HG03097 (cell line): Measurements from ENCODE around the gene UBE2L3.
"Not testable (repeated sequence)": the region's sequence is repeated elsewhere in the genome, so short reads cannot be mapped to it uniquely, and the experiment has no call there.

Experiments
- ATAC-seq: cut with Tn5 transposase; IDR thresholded peaks from one replicate; pipeline ENCODE4 v1.9.1; 2021; ENCODE audit not compliant: unreplicated experiment, low FRiP score

UBE2L3 gene

DNA sequence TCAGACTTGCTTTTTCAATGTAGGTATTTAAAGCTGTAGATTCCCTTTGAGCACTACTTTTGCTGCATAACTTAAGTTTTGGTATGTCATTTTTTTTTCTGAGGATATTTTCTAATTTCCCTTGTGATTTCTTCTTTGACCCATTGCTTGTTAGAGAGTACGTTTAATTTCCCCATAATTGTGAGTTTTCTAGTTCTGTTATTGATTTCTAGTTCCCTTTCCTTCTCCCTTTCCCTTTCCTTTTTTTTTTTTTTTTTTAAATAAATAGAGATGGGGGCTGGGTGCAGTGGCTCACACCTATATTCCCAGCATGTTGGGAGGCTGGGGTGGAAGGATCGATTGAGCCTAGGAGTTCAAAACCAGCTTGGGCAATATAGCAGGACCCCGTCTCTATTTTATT lies 30.8 kb downstream of the UBE2L3 start:
- ATAC-seq = no peak

DNA sequence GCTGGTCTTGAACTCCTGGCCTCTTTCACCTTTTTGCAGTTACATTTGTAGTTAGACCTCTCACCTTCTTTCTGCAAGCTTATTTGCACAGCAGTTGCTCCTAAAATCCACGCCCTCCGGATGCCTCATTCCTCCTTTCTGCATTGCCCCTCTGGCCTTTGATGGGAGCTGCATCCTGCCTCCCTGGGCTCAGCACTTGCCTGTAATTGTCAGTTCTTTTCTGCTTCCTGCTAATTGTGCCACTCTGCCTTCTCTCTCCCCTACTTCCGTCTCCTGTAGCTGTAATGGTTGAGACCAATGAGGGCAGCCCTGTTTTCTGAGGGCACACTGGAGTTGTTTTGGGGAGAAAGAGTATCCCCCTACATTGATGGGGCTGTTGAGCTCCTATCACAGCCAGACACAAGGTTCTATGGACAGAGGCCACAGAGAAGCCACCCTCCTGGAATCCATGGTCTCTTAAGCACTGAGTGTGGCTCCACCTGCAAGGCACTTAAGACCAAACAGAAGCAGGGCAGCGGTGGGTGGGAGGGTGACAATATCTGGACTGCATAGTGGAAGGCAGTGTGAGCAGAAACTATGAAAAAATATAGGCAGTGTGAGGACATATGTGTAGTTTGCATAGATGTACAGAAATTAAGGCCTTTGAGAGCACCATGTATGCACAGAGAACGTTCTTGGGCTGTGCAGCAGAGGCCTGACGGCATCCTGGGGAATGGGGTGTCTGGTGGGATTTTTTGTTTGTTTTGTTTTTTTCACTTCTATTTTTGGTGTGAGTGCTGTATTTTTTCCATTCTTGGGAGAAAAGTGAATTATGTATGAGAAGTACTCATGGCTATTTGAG lies 31.8 kb downstream of the UBE2L3 start:
- no peak for ATAC-seq

DNA sequence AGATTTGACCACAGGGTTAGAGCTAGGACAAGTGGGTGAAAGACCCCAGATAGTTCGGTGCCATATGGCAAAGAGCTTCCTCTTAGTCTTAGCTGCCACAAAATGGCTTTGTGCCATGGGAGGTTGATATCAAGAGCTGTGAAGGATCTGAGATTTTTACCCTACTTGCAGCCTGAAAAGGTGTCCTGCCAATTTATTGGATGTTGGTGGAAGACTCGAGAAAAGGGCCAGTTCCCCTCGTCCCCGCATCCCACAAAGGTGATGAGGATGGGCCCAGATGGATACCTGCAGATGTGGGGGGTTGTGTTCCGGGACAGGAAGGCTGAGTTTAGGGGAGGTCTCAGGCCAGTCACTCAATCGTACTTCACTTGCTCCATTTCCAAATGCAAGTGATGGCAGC lies 35.1 kb downstream of the UBE2L3 start:
- no peak for ATAC-seq

- ATAC-seq = no peak
Observed at GRCh38 chr22:21603973-21604372, 36.5 kb downstream of the UBE2L3 start.

- no peak for ATAC-seq
Observed at GRCh38 chr22:21605887-21606564, 38.5 kb downstream of the UBE2L3 start.

- no peak for ATAC-seq
Observed at GRCh38 chr22:21606775-21607174, 39.3 kb downstream of the UBE2L3 start.

GRCh38 chr22:21609556-21610157 lies 42.1 kb downstream of the UBE2L3 start:
- ATAC-seq = not testable (repeated sequence)

- no peak for ATAC-seq
Observed at GRCh38 chr22:21611210-21611977, 43.9 kb downstream of the UBE2L3 start.

DNA sequence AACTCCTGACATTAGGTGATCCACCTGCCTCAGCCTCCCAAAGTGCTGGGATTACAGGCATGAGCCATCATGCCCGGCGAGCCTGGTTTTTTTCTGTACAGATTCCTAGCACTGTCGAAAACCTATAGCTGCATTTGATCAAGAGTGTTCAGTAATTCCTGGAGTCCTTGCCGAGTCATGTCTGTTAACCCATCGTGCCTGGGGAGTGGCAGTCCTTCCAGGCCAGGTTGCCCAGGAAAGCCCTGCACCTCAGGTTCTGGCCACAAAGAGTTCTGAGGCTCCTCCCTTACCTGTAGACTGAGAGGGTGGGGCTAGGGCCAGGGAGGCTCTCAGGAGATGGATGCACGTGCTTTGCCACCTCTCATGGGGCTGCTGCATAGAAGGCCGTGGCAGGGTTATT lies 45.3 kb downstream of the UBE2L3 start:
- ATAC-seq = no peak

DNA sequence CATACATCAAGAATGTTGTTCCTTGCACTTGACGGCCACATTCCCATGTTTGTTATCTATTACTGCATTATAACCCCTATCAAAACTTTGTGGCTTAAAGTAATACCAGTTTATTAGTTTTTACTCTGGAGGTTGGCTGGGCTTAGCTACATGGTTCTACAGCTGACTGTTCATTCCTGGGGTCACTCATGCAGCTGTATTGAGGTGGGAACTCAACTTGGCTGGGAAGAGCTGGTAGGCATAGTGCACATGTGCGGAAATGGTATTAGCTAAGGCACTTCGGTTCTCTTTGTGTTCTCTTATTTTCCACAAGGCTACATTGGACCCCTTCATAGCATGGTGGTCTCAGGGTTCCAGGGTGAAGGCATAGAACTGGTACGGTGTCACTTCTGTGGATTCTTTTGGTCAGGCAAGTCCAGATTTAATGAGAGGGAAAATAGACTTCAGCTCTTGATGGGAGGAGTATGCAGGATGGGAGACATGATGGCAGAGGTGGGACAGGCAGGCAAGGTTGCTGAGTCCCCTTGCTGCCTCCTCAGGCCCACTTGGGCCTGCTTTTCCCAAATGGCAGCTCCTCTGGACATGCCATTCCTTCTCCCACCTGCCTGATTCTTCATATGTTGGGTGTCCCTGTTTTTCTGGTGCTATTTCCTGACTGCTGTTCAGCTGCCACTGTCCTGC lies 46.2 kb downstream of the UBE2L3 start:
- no peak for ATAC-seq

GRCh38 chr22:21615731-21616130 lies 48.2 kb downstream of the UBE2L3 start:
- ATAC-seq = no peak

GRCh38 chr22:21617337-21617736 lies 49.8 kb downstream of the UBE2L3 start:
- not testable (repeated sequence) for ATAC-seq

DNA sequence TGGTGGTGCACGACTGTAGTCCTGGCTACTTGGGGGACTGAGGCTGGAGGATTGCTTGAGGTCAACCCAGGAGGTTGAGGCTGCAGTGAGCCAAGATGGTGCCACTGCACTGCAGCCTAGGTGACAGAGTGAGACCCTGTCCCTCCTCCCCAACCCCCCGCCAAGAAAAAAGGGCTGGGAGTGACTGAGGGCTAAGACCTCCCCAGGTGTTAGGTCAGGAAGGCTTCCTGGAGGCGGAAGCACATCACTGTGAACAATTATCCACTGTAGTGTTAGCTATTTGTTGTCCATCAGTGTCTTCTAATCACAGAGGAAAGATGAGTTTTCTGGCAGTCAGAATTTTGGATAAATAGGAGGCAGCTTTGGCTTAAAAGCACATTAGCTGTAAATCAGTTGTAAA lies 53.5 kb downstream of the UBE2L3 start:
- no peak for ATAC-seq

DNA sequence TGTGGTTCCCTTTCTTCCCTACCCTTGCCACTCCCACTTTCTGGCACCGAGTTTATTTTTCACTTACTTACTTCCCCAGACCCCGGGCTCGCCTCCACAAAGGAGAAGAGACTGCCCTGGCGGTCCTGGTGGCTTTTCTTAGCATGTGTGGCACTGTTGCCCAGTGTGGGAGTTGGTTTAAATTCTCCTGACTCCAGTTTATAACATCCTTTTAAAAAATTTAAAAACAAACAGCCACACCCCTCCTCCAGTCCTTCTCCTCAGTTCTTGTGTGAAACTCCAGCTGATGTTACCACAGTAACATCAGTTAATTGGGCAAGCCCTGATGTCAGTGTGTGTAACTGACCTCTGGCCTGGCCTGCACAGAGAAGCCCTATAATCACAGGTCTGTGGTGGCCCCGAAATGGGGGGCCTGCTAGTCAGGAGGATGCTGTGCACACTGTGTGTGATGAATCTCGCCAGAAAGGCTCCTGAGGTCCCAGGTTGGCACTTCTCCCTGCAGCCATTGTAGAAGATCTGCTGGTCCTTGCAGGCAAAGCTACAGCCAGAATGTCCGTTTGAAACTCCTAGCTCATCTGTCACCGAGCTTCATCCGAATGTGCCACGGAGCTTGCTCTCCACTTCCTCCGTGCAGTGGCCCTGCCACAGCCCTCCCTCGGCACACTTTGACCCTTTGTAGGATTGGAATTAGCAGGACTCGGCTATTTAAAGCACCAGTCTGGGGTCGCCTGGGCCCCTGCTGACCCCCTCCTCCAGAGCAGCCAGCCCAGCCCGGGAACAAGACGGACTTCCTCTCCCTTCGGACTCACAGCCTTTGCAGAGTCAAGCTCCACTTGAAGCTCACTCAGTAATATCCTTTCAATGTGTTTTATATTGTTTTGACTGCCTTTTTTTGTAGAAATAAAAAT lies 54.8 kb downstream of the UBE2L3 start:
- no peak for ATAC-seq

DNA sequence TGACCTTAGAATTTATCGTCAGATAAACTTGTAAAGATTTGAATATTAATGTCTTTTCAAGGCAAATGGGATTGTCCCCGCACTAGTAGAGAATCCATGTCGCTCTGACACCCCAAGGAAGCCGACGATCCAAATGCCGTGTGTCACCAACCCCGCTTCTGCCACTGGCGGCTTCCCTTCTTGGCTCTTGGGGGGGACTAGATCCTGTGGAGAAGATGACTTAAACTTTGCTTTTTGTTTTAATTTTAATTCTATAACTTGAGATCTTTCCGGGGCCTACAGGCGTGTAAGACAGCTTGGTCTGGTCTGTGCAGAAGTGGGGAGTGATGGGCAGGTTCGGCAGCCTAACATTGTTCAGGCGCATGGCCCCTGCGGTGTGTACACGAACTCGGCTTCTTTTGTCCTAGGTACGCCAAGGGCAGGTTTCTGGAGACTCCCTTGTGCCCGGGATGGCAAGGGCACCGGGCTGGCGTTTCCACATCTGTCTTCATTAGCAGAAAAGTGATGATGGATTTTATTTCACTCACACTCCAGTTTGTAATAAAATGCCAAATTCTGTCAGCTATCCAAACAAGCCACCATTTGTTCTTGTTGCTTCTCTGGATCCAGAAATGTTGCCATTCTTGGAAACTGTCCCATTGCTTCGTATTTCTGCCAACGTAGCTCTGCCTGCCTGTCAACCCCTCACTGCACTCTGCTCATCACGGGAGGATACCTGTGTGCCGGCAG lies 55.6 kb downstream of the UBE2L3 start:
- no peak for ATAC-seq

GRCh38 chr22:21623648-21623970 lies 56.1 kb downstream of the UBE2L3 start:
- ATAC-seq = no peak

- no peak for ATAC-seq
Observed at GRCh38 chr22:21624120-21624879, 56.8 kb downstream of the UBE2L3 start.
